Retinal pigment epithelial cell (primary cell): Measurements from ENCODE around the gene ERCC4.

Experiments
- DNase-seq: peaks from one replicate; pipeline ENCODE4 v3.0.0-alpha.2; 2010; ENCODE audit warnings: low read depth
- H3K4me3 ChIP-seq: 2 replicates; pipeline ENCODE4 v1.5.1; 2011; ENCODE audit warnings: mild to moderate bottlenecking, low read length, control low read depth, moderate library complexity
- CTCF ChIP-seq: conservative IDR thresholded peaks from 2 replicates; pipeline ENCODE4 v1.5.1; 2011; ENCODE audit warnings: low read depth, low read length, control low read depth, inconsistent platforms

Gene ERCC4

GRCh38 chr16:13936155-13936554, 16.2 kb downstream of the ERCC4 start:
- H3K4me3 ChIP-seq: no peak overlapping the region
- DNase-seq: no peak
- no peak for TF ChIP-seq CTCF

GRCh38 chr16:13936596-13937081, 16.7 kb downstream of the ERCC4 start:
- TF ChIP-seq CTCF: no peak
- DNase-seq: no peak
- no peak overlapping the region for H3K4me3 ChIP-seq

GRCh38 chr16:13937411-13937810, 17.5 kb downstream of the ERCC4 start:
- DNase-seq: no peak
- TF ChIP-seq CTCF: no peak
- H3K4me3 ChIP-seq: no peak overlapping the region

GRCh38 chr16:13938480-13938879, 18.5 kb downstream of the ERCC4 start:
- H3K4me3 ChIP-seq: no peak overlapping the region
- TF ChIP-seq CTCF: no peak
- DNase-seq: no peak

GRCh38 chr16:13939821-13940220, 19.9 kb downstream of the ERCC4 start:
- H3K4me3 ChIP-seq: no peak overlapping the region
- no peak for TF ChIP-seq CTCF
- DNase-seq: no peak

GRCh38 chr16:13940397-13940933, 20.5 kb downstream of the ERCC4 start:
- no peak for TF ChIP-seq CTCF
- no peak overlapping the region for H3K4me3 ChIP-seq
- DNase-seq: no peak

- H3K4me3 ChIP-seq: no peak overlapping the region
- DNase-seq: no peak
- no peak for TF ChIP-seq CTCF
Measured at GRCh38 chr16:13944816-13945215, 24.9 kb downstream of the ERCC4 start.
